IMR-90 (cell line): ENCODE data around the gene IST1.

ENCODE experiments used
- BHLHE40 ChIP-seq: fragments of 150-350 bp; IDR thresholded peaks from 2 replicates; pipeline ENCODE4 v1.6.1; 2016; ENCODE audit warnings: mild to moderate bottlenecking, low read depth, low read length
- CEBPB ChIP-seq: IDR thresholded peaks from 2 replicates; pipeline ENCODE4 v1.6.1; 2012; ENCODE audit warnings: low read depth, low read length, improper control_type of control experiment
- CHD1 ChIP-seq: IDR thresholded peaks from 2 replicates; pipeline ENCODE4 v1.6.1; 2012; ENCODE audit warnings: low read depth, low read length, improper control_type of control experiment
- CTCF ChIP-seq: conservative IDR thresholded peaks from 2 replicates; pipeline ENCODE4 v1.5.1; 2012; ENCODE audit warnings: mild to moderate bottlenecking, low read depth, low read length, improper control_type of control experiment
- ELK1 ChIP-seq: fragments of 150-350 bp; IDR thresholded peaks from 2 replicates; pipeline ENCODE4 v1.6.1; 2016; ENCODE audit warnings: low read depth, mild to moderate bottlenecking, low read length, moderate library complexity, borderline replicate concordance
- MAFK ChIP-seq: IDR thresholded peaks from 2 replicates; pipeline ENCODE4 v1.6.1; 2012; ENCODE audit warnings: low read depth, low read length, improper control_type of control experiment
- MXI1 ChIP-seq: IDR thresholded peaks from 2 replicates; pipeline ENCODE4 v1.6.1; 2012; ENCODE audit warnings: low read depth, mild to moderate bottlenecking, low read length, moderate library complexity, borderline replicate concordance
- NFE2L2 ChIP-seq: fragments of 150-350 bp; IDR thresholded peaks from 2 replicates; pipeline ENCODE4 v1.6.1; 2016; ENCODE audit warnings: low read depth, mild to moderate bottlenecking, low read length
- POLR2A ChIP-seq: IDR thresholded peaks from 2 replicates; pipeline ENCODE4 v1.6.1; 2012; ENCODE audit warnings: mild to moderate bottlenecking, low read depth, low read length
- RAD21 ChIP-seq: IDR thresholded peaks from 2 replicates; pipeline ENCODE4 v1.6.1; 2012; ENCODE audit warnings: low read length, improper control_type of control experiment
- RFX5 ChIP-seq: IDR thresholded peaks from 2 replicates; pipeline ENCODE4 v1.8.0; 2012; ENCODE audit warnings: low read depth, mild to moderate bottlenecking, low read length, moderate library complexity
- SMC3 ChIP-seq: fragments of 150-350 bp; IDR thresholded peaks from 2 replicates; pipeline ENCODE4 v1.6.1; 2016; ENCODE audit warnings: low read depth, mild to moderate bottlenecking, antibody characterized with exemption, low read length, moderate library complexity
- USF2 ChIP-seq: fragments of 150-350 bp; IDR thresholded peaks from 2 replicates; pipeline ENCODE4 v1.6.1; 2017; ENCODE audit warnings: mild to moderate bottlenecking, antibody characterized with exemption, low read length, low read depth

GRCh38 chr16:71899171-71899570, 3.8 kb downstream of the IST1 start:
- TF ChIP-seq CTCF: no peak
- TF ChIP-seq RAD21: no peak
- no peak for TF ChIP-seq CHD1
- no peak for TF ChIP-seq USF2
- no peak for TF ChIP-seq MAFK
- TF ChIP-seq ELK1: no peak
- TF ChIP-seq BHLHE40: no peak
- TF ChIP-seq POLR2A: no peak
- TF ChIP-seq MXI1: no peak
- no peak for TF ChIP-seq RFX5
- no peak for TF ChIP-seq NFE2L2
- TF ChIP-seq CEBPB: no peak
- TF ChIP-seq SMC3: no peak
